HL-60/S4 (cell line): ENCODE results near the gene BTK.

Source experiments
- in situ Hi-C: fragments of 300-500 bp; cut with MboI; formaldehyde crosslinking; loops from 2 replicates; pipeline ENCODE4 v1.14.3; 2022; ENCODE audit warnings: low sequenced_read_pairs

The BTK gene

GRCh38 chrX:101394372-101394771 is 8.4 kb upstream of the BTK start:
- in situ Hi-C loops, result no loop called here

- in situ Hi-C loops, result no loop called here
These were observed 7.7 kb upstream of the BTK start for GRCh38 chrX:101393530-101394305.

DNA sequence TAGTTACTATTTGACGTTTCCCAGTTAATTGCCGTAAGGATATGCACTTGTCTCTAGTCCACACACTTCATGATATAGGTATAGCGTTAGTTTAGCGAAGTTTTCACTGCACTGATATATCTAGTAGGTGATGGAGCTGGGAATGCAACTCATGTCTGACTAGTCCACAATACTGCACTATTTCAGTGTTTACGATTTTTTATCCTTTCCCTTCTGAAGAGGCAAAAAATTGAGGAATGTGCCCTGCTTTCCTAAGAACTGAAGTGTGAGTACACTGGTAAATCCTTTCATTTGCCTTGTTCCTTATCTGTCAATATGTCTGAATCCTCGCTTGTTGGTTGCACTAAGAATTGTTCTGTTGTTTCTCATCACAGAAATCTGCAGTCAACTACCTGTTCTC is 5.8 kb upstream of the BTK start:
- in situ Hi-C loops, result no loop called here

GRCh38 chrX:101390664-101391525 is 4.9 kb upstream of the BTK start, which contains the start of gene RPL36A:
TSS of gene RPL36A (plus strand) at chrX:101391011. CDS start at chrX:101391044, 33 bp downstream.
- in situ Hi-C loops, result no loop called here

- in situ Hi-C loops, result no loop called here
These were observed 2.6 kb upstream of the BTK start for GRCh38 chrX:101388604-101389003.

- in situ Hi-C loops, result no loop called here
These were observed 523 bp upstream of the BTK start for GRCh38 chrX:101386542-101386885.

DNA sequence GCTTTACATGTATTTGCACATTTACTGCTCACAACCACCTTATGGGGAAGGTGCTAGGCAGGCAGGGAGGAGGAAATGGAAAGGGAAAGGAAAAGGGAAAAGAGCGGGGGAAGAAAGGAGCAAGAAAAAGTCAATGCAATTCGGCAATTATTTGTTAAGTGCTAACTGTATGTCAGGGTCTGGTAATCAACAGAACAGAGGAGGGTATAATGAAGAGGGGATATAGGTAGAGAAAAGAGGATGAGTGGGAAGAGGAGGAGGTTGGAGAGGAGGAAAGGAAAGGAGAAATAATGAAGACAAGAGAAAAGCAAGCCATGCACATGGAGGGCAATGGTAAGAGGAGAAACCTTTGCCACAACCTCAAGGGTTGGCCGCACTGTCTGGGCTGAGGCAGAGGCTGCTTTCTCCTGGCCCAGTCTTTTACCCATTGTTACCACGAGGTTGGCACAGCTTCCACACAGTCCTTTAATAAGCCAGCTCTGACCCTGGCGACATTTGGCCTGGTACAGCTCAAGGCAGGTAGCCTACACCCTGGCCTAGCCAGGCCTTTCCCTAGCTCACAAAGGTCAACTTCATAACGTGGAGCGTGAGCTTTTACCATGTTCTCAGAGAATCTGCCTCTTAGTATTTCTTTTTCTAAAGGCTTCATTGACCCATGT is 836 bp downstream of the BTK start:
- in situ Hi-C loops, result no loop called here

GRCh38 chrX:101383679-101384205 is 2.2 kb downstream of the BTK start:
- in situ Hi-C loops, result no loop called here

- in situ Hi-C loops, result no loop called here
These were observed 8.4 kb downstream of the BTK start for GRCh38 chrX:101377547-101377946.

DNA sequence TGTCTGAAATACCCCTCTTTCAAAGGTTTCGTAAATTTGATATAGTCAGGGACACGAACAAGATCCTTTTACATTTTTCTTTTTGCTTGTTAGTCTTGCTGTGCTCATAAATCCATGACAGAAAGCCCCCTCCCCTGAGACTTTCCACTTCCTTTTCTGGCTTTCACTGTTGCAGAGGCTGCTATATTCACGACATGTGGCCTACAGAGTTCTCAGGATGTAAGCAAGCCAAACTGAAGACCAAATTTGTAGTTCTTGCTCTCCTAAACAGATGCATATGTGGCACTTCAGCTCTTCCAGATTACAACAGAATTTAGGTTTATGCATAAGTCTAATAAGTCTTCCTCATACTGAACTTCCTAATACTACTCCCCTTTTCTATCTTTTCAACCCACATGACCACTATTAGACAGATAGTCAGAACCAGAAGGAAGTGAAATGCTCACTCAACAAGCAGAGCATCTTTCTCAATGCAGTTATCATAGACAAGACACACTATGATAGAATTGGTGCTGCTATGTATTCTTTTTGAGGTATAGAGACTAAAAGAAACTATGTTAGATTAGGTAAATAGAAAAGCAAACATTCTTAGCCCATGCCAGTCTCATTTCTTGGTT is 15.0 kb downstream of the BTK start:
- in situ Hi-C loops, result no loop called here

DNA sequence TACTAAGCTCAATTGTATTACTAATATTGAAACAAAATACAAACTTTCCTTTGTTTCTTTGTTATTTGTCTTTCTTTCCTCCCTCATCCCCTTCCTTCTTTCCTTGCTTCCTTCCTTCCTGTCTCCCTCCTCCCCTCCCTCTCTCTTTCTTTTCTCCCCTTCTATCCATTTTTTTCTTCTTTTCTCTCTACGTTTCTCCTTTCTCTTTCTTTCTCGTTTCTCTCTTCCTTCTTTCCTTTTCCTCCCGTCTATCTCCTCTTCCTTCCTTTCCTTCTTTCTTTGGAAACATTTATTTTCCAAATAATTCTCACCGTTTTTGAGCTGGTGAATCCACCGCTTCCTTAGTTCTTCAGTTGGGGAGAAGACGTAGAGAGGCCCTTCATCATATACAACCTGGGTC is 16.3 kb downstream of the BTK start:
- in situ Hi-C loops, result no loop called here

GRCh38 chrX:101368800-101369199 is 17.2 kb downstream of the BTK start:
- in situ Hi-C loops, result no loop called here

DNA sequence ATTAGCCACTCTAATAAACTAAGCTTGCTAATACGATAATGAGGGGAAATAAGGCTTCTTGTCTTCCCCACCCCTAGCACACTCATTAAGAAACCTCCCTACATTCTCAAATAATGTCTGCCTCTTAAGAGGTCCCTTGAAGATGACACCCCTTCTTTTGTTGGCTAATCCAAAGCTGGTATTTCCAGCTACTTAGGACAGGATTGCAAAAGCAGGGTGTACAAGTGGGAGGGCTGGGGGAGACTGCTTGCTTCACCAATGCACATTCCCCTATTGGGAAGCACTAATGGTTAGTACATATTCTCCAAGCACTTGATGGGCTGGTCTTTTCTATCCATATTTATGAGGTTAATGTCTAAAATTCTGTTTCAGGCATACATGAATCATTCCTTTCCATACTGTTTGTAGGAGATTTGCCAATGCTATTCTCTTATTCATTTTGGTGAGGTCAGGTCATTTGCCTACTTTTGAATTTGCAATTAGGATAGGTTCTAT is 20.6 kb downstream of the BTK start:
- in situ Hi-C loops, result no loop called here

DNA sequence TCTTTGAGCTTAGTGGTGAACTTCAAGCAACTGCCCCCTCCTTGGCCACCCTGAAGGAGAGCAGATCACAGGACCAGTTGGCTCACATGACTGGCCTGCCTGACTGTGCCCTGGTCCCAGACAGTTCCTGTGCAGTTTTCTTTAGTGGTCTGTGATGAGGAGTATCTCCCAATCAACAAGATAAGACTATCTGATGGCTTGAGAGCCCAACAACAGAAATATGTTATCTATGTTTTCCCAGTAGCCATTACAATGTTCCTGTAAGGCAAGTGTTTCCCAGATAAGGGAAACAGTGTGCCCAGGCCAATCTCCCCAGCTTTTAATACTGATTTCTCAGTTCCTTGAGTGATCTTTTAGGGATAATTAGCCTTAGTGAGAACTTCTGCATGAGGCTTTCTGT is 23.2 kb downstream of the BTK start:
- in situ Hi-C loops, result no loop called here

- in situ Hi-C loops, result no loop called here
These were observed 23.9 kb downstream of the BTK start for GRCh38 chrX:101362116-101362515.

DNA sequence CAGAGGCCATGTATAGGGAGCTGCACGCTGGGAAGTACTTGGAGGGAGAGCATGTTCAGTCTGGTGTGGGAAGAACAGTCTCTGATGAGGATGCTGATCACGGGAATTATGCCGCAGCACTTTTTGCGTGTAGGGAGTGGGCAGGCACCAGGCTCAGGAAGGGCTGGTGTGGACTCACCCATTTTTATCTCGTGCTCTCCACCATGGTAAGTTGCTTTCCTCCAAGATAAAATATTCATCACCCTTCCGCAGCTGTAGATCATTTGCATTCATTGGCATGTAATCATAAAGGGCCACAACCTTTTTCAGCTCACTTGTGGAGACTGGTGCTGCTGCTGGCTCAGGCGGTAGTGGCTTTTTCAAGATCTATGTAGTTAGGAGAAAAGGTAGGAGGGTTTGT is 25.6 kb downstream of the BTK start:
- in situ Hi-C loops, result no loop called here

DNA sequence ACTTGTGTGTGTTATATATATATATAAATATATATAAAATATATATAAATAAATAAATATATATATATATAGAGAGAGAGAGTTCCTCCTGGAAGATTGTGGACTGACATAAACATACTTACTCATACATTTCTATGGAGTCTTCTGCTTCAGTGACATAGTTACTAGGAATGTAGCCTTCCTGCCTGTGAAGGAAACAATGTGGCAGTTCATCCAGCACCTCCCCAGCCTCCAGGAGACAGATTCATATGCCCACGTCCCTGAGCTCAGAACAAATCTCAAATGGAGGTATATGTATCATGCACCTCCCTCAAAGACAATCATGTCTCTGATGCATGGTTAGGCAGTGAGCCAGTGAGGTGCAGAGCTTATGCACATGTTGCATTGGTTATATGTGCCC is 26.0 kb downstream of the BTK start:
- in situ Hi-C loops, result no loop called here

DNA sequence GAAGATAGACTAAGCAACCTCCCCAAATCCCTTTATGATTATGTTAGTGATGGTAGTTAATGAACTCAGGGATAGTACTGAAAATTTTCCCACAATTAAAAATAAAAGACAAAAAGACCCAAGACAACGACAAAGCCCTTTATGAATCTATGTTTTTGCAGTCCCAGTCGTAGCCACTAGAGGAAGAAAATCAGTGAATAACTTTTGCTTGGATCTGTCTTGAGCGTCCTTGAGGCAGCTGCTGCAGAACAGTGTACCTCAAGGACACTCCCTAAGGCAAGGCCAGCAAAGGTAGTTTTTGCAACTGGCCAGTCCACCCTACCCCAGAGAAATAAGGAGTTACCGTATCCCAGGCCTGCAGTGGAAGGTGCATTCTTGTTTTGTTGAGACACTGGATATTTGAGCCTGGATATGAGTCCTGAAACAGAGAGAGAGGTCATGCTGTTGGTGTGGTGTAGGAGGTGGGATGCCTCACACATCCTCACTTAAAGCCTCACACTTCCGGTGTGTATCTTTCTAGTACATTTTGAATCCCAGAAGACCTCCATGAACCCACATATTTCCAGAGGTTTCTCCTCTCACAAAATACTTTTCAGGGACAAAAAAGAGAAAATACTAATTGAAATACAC is 28.7 kb downstream of the BTK start:
- in situ Hi-C loops, result no loop called here

DNA sequence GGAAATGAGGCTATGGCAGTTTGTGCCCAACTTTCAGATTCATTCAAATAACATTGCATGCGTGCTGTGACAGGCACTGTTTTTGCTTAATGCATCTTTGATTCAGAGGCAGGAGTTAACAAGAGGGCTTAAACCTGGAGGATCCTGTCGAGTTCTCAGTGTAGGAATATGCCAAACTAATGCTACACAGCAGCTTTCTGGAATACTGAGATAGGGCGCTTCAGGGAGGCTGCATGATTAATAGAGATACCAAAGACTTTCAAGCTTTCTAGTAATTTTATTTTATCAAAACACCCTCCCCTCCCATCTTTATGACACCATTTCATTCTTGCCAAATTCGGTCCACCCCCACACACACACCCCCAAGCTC is 36.8 kb downstream of the BTK start:
- in situ Hi-C loops, result no loop called here

- in situ Hi-C loops, result no loop called here
These were observed 37.4 kb downstream of the BTK start, which contains the start of gene TIMM8A for GRCh38 chrX:101348452-101349192. TSS of gene TIMM8A (minus strand) at chrX:101348742. CDS start at chrX:101348664, 78 bp downstream.
